GM21737 (cell line): ENCODE data around the gene DRAM1.

Source experiments
- ATAC-seq: cut with Tn5 transposase; IDR thresholded peaks from one replicate; pipeline ENCODE4 v1.9.1; 2021; ENCODE audit warnings: mild to moderate bottlenecking, moderate library complexity; ENCODE audit not compliant: unreplicated experiment

Gene DRAM1

DNA sequence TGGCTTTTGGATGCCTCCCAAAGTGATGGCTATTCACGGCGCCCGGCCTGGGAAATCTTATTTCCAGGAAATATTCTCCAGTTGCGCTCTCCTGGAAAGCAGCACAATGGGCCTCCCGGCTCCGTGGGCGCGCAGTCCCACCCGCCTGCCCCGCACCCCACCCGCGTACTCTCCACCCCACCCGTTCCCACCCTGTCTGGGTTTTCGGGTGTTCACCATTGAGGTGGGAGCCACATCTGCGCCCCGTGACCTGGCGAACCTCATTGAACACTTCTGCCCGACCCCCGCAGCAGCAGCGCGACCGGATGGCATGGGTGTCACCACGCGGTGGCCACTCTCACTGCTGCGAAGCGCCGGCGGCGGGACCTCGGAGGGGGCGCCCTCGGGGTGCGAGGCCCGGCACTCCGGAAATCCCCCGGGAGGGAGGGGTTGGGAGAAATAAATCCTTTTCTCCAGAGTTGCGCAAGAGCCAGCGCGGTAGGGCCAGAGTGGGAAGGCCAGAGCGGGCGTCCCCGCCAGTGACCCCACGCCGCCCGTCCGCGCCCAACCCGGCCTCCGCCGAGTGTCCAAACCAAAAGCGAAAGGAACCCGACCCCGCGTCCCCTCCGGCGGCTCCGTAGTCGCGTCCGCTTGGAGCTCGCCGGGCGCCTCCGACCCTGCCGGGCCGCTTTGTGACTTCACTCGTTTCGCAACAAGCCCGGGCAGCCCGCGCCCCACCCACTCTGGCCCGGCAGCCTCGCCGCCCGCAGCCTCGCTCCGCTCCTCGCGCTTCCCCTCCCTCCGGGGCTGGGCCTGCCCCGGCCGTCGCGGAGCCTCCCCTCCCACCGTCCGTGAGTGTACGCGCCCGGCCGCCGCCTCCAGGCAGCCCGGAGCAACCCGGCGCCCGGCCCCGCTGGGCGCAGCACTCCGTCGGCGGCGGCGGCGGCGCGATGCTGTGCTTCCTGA lies at the start of gene DRAM1:
Gene DRAM1 (plus strand): TSS at position 720 of the 945 bp plus-strand sequence. CDS start 210 bp downstream, at position 930.
- peak; percentile 80 for ATAC-seq

DNA sequence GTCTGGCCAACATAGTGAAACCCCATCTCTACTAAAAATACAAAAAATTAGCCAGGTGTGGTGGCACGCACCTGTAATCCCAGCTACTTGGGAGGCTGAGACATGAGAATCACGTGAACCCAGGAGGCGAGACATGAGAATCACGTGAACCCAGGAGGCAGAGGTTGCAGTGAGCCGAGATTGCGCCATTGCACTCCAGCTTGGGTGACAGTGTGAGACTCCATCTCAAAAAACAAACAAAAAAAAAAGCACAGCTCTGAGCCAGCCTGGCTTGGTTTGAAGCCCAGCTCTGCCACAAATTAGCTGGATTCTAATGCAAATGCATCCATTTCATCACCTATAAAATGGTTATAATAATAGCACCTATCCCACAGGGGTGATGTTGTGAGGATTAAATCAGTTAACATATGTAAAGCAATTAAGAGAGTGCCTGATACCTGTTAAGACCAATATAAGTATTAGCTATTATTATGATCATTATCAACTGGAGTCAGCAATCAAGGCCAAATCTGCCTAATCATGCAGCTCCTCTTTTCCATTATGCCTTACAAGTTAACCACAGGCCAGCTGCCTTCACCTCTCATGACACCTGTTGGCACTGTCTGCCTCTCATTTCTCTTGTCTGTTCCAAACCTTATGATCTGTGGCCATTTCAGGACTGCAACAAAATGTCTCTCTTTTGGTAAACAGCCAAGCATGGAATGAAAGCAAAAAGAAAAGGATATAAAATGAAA lies 48.8 kb upstream of the DRAM1 start:
- no peak for ATAC-seq

DNA sequence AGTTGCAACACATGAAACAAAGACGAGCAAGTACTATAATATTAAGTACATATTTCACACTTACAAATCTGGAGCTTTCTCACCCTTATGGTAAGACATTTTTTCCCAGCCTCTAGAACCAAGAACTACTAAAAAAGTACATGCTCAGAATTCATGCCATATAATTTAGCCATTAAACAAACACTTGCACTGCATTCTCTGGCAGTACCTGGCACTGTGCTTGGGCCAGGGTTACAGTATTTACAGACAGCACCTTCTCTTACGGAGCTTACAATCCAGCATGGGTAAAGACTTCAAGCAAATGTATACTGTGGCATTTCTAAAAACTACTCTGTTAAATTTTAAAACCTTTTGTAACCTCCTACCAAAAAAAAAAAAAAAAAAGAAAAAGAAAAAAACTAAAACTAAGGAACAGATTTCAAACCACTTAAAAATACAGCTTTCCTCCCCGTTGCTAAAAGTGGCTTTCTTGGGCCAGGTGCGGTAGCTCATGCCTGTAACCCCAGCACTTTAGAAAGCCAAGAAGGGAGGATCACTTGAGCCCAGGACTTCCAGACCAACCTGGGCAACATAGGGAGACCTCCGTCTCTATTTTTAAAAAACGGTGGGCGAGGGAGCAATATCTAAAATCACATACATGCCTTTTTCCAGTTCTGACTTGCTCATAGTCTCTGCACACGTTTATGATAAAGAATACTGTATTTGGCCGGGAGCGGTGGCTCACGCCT lies 47.6 kb upstream of the DRAM1 start:
- no peak for ATAC-seq

DNA sequence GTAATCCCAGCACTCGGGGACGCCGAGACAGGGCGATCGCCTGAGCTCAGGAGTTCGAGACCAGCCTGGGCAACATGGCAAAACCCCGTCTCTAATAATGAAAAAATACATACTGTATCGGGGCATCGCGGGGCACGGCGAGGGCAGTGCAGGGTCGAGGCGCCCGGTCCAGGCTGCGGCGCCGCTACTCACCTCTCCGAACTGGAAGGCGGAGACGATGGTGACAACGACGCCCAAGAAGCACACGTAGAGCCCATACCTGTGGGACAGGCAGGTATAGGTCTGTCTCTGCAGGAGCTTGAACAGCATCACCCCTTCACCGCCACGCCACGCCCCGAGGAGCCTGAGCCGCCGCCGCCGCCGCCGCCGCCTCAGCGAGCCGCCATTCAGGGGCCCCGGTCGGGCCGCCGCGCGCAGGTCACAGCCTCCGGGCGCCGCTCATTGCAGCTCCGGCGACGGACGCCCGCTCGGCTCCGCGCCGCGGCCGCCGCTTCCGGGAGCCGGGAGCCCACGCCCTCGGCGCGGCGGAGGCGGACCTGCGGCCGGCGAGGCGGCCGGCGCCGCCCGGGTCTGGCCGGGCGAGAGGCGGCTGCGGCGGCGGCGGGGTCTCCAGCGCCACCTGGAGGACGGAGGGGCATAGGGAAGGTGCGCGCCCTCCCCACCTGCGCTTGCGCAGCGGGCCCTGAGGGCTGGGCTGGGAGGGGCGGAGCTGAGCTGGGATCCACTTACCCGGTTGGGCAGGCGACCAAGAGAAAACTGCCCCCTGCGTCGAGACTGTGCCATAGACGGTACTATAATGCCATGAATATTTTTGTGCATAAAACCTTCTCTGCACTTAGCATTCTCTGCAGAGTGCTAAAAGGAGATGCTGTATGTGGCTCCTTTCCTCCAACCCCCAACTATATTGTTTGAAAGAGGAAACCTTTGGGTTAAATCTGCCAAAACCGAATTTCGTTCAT lies 46.7 kb upstream of the DRAM1 start, which contains the start of gene GNPTAB:
Gene GNPTAB (minus strand): TSS at position 593 of the 959 bp plus-strand sequence. CDS start 284 bp downstream, at position 309.
- peak; percentile 89 for ATAC-seq

GRCh38 chr12:101832030-101832429 lies 45.4 kb upstream of the DRAM1 start:
- no peak for ATAC-seq

DNA sequence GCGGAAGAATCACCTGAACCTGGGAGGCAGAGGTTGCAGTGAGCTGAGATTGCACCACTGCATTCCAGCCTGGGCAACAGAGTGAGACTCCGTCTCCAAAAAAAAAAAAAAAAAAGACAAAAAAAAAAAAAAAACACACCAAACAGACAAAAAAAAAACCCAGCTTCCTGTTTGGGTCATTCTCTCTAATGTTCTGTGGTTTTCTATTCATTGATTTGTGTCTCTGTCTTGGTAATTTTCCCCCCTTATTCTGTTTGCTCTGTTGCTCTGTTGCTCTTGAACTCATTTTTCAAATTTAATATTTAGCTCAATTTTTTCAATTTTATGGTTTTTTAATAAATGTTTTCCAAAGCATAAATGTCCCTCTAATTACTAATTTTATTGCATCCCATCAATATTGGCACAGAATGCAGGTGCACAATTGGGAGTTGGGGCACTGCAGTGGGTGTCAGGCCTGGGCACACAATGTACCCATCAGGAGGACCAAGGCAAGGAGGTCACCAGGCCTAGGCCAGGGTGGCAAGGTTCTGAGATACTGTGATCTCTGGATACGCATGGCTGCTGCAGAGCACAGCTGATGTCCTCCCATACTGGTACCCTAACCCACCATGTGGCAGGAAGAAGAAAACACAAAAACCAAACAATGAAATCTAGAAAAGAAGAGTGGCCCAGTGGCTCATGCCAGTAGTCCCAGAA lies 38.6 kb upstream of the DRAM1 start:
- ATAC-seq, result no peak

DNA sequence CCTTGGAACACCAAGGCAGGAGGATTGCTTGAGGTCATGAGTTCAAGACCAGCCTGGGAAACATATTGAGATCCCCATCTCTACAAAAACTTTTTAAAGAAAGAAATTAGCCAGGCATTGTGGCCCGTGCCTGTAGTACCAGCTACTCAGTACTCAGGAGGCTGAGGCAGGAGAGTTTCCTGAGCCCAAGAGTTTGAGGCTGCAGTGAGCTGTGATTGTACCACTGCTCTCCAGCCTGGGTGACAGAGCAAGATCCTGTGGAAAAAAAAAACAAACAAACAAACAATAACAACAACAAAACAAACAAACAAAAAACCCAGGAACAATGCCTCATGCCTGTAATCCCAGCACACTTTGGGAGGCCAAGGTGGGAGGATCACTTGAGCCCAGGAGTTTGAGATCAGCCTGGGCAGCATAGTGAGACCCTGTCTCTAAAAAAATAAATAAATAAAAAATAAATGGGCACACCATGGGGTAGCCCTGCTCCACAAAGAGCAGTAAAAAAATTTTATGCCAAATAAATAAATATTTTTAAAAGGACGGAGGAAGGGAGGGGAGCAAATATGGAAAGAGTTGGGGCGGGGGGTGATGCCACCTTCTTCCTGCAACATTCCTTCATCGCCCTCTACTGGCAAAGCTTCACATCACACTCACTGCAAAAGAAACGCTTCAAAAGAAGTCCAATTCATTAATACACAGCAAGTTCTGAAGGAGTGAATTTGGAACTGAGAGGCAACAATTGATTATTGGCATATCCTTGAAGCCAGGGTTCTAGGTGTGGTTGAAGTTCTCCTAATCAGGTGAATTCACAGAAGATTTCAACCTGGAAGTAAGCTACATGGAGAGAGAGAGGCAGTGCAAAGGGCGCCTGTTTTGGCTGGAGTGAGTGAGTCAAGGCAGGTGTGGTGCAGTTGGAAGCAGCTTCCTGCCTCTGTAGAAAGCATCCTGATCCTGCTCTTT lies 37.8 kb upstream of the DRAM1 start:
- ATAC-seq, result no peak

DNA sequence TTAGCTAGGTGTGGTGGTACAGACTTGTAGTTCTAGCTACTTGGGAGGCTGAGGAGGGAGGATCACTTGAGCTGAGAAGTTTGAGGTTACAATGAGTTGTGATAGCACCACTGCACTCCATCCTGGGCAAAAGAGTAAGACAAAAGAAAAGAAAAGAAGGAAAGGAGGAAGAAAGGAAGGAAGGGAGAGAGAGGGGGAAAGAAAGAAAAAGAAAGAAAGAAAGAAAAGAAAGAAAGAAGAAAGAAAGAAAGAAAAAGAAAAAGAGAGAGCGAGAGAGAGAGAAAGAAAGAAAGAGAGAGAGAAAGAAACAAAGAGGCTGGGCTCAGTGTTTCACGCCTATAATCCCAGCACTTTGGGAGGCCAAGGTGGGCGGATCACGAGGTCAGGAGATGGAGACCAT lies 36.3 kb upstream of the DRAM1 start:
- ATAC-seq, result no peak

DNA sequence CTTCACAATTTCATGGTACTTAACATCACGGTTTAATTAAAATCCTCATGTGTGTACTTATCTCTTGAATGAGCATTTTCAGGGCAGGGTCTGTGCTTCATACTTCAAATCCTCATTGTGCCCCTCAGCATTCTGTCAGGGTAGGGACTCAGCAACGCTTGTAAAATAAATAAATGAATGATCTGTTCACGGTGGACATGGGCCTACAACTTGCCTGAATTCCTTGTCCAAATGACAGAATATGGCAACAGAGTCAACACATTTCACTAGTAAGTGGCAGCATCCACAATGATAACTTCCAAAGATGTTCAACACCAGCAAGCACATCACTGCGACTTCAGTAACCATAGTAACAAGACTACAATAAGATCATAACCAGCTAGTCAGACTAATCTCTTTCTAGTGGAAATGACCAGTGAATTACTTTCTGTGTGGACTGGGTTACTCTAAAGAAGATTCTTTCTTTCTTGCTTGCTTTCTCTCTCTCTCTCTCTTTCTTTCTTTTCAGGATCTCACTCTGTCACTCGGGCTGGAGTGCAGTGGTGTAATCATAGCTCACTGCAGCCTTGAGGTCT lies 32.2 kb upstream of the DRAM1 start:
- no peak for ATAC-seq

DNA sequence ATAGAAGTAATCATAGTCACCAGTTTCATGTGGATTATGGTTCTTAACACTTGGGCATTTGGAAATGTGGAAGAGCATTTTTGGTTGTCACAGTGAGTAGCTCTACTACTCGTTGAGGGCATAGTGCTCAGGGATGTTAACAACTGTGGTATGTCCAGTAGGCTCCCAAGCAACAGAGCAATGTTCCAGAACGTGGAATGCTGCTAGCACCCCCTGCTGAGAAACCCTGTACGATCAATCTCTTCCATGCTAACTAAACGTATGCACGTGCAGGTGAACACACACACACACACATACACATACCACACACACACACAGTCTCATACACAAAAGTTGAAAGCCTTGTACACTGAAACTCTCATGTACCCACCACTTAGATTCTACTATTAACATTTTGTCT lies 30.1 kb upstream of the DRAM1 start:
- no peak for ATAC-seq

DNA sequence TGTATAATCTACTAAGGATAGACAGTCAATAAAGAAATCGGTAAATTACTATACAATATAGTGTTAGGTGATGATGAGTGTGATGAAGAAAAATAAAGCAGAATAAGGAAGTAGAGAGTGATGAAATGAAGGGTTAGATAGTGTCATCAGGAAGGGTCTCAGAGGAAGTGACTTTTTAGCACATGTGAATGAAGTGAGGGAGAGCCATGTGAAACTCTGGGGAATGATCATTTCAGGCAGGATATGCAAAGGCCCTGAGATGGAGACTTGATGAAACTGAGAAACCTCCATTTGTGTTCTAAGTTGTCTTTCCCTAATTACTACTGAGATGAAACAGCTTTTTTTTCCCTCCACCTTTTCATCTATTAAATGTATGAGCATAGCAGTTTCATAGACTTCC lies 27.2 kb upstream of the DRAM1 start:
- ATAC-seq, result no peak

GRCh38 chr12:101852998-101853397 lies 24.4 kb upstream of the DRAM1 start:
- no peak for ATAC-seq

DNA sequence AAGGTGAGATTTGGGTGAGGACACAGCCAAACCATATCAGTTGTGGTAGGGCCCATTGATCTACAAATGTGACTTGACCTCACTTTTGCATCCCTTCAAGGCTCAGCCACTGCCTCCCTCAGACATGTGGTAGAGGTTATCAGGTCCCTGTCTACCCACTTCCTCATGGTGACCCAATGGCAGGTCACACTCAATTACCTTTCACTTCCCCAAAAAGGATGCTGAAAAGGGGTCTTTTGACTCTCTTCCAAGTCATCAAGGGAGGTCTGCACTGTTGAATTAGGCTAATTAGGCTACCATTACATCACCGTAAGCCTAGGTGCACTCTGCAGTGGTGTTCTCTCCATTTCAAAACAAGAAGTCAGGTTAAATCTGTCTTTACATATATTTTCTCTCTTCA lies 22.6 kb upstream of the DRAM1 start:
- peak; percentile 37 for ATAC-seq

- ATAC-seq, result no peak
These were observed 22.0 kb upstream of the DRAM1 start for GRCh38 chr12:101855364-101855884.

DNA sequence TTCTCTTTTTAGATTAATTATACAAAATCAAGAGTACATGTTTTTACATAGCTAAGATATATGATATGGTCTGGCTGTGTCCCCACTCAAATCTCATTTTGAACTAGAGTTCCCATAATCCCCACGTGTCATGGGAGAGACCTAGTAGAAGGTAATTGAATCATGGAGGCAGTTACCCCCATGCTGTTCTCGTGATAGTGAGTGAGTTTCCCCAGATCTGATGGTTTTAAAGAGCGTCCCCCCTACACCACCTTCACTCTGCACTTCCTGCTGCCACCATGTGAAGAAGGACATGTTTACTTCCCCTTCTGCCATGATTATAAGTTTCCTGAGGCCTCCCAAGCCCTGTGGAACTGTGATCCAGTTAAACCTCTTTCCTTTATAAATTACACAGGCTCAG lies 21.4 kb upstream of the DRAM1 start:
- no peak for ATAC-seq

GRCh38 chr12:101856614-101857013 lies 20.8 kb upstream of the DRAM1 start:
- ATAC-seq, result peak; percentile 9

GRCh38 chr12:101857043-101857558 lies 20.3 kb upstream of the DRAM1 start:
- peak; percentile 54 for ATAC-seq
